H9 (cell line): ENCODE results near the gene SPCS2. TPM values are rescaled to one million over a fixed set of nuclear protein-coding genes. Genes with fewer than 3 reads are reported as not detected.

ENCODE experiments used
- DNase-seq: peaks from one replicate; pipeline ENCODE4 v3.0.0-alpha.2; 2017
- H2AFZ ChIP-seq: one replicate; pipeline ENCODE4 v1.6.1; 2013; ENCODE audit warnings: mild to moderate bottlenecking, low read length, control low read depth, moderate library complexity
- H2AK5ac ChIP-seq: 2 replicates; pipeline ENCODE4 v1.6.1; 2013; ENCODE audit warnings: low read length, control low read depth, mixed read lengths; ENCODE audit not compliant: insufficient read length
- H2BK120ac ChIP-seq: one replicate; pipeline ENCODE4 v1.6.1; 2013; ENCODE audit warnings: low read depth, mild to moderate bottlenecking, low read length, control low read depth, inconsistent platforms; ENCODE audit not compliant: poor library complexity, severe bottlenecking
- H2BK12ac ChIP-seq: 2 replicates; pipeline ENCODE4 v1.6.1; 2013; ENCODE audit warnings: low read length, control low read depth, mixed read lengths, low read depth; ENCODE audit not compliant: insufficient read length
- H2BK15ac ChIP-seq: 2 replicates; pipeline ENCODE4 v1.6.1; 2013; ENCODE audit warnings: low read depth, low read length, control low read depth
- H2BK20ac ChIP-seq: one replicate; pipeline ENCODE4 v1.6.1; 2013; ENCODE audit warnings: low read depth, mild to moderate bottlenecking, low read length, control low read depth, inconsistent platforms; ENCODE audit not compliant: poor library complexity, severe bottlenecking
- H2BK5ac ChIP-seq: 2 replicates; pipeline ENCODE4 v1.6.1; 2013; ENCODE audit warnings: low read length, control low read depth, mixed read lengths; ENCODE audit not compliant: insufficient read length
- H3K14ac ChIP-seq: 2 replicates; pipeline ENCODE4 v1.6.1; 2013; ENCODE audit warnings: low read length, control low read depth; ENCODE audit not compliant: insufficient read depth
- H3K18ac ChIP-seq: 2 replicates; pipeline ENCODE4 v1.6.1; 2013; ENCODE audit warnings: low read depth, mild to moderate bottlenecking, mixed read lengths, low read length, control low read depth; ENCODE audit not compliant: insufficient read length
- H3K23ac ChIP-seq: 2 replicates; pipeline ENCODE4 v1.6.1; 2013; ENCODE audit warnings: low read length, control low read depth, mixed read lengths, low read depth; ENCODE audit not compliant: insufficient read length
- H3K23me2 ChIP-seq: 2 replicates; pipeline ENCODE4 v1.6.1; 2013; ENCODE audit warnings: low read depth, mild to moderate bottlenecking, mixed read lengths, low read length, control low read depth; ENCODE audit not compliant: insufficient read length, poor library complexity, severe bottlenecking
- H3K27ac ChIP-seq: 2 replicates; pipeline ENCODE4 v1.5.1; 2013; ENCODE audit warnings: low read length, control low read depth, mixed read lengths, low read depth; ENCODE audit not compliant: insufficient read length
- H3K27me3 ChIP-seq: 2 replicates; pipeline ENCODE4 v1.6.1; 2013; ENCODE audit warnings: low read length, control low read depth, inconsistent platforms; ENCODE audit not compliant: insufficient read depth
- H3K4ac ChIP-seq: 2 replicates; pipeline ENCODE4 v1.6.1; 2013; ENCODE audit warnings: low read depth, mild to moderate bottlenecking, control low read depth, inconsistent platforms, low read length, moderate library complexity
- H3K4me1 ChIP-seq: 2 replicates; pipeline ENCODE4 v1.6.1; 2013; ENCODE audit warnings: low read length, control low read depth, inconsistent platforms; ENCODE audit not compliant: insufficient read depth
- H3K4me2 ChIP-seq: 2 replicates; pipeline ENCODE4 v1.6.1; 2013; ENCODE audit warnings: low read length, control low read depth, mixed read lengths; ENCODE audit not compliant: insufficient read length, insufficient read depth
- H3K56ac ChIP-seq: 2 replicates; pipeline ENCODE4 v1.6.1; 2013; ENCODE audit warnings: low read depth, mild to moderate bottlenecking, mixed read lengths, low read length, control low read depth; ENCODE audit not compliant: insufficient read length
- H3K79me1 ChIP-seq: 2 replicates; pipeline ENCODE4 v1.6.1; 2013; ENCODE audit warnings: low read depth, mild to moderate bottlenecking, moderate library complexity, low read length, control low read depth, inconsistent platforms; ENCODE audit not compliant: insufficient read depth, poor library complexity, severe bottlenecking
- H3K79me2 ChIP-seq: 2 replicates; pipeline ENCODE4 v1.6.1; 2013; ENCODE audit warnings: low read length, control low read depth, inconsistent platforms; ENCODE audit not compliant: insufficient read depth
- H3K9ac ChIP-seq: 2 replicates; pipeline ENCODE4 v1.6.1; 2013; ENCODE audit warnings: low read length, control low read depth, mixed read lengths; ENCODE audit not compliant: insufficient read length; ENCODE audit errors: extremely low read depth
- H3K9me3 ChIP-seq: one replicate; pipeline ENCODE4 v1.6.1; 2013; ENCODE audit warnings: low read depth, low read length, inconsistent platforms; ENCODE audit not compliant: control insufficient read depth
- H3T11ph ChIP-seq: one replicate; pipeline ENCODE4 v1.6.1; 2013; ENCODE audit warnings: mild to moderate bottlenecking, low read length, control low read depth, inconsistent platforms
- H4K20me1 ChIP-seq: one replicate; pipeline ENCODE4 v1.6.1; 2013; ENCODE audit not compliant: control insufficient read depth, insufficient read length, insufficient read depth
- H4K5ac ChIP-seq: 2 replicates; pipeline ENCODE4 v1.6.1; 2013; ENCODE audit warnings: low read depth, mild to moderate bottlenecking, mixed read lengths, low read length, control low read depth; ENCODE audit not compliant: insufficient read length
- H4K8ac ChIP-seq: replicated peaks from 2 replicates; pipeline ENCODE4 v1.6.1; 2013; ENCODE audit warnings: low read length, control low read depth, mixed read lengths, low read depth; ENCODE audit not compliant: insufficient read length
- H4K91ac ChIP-seq: 2 replicates; pipeline ENCODE4 v1.6.1; 2013; ENCODE audit warnings: low read depth, mild to moderate bottlenecking, moderate library complexity, mixed read lengths, low read length, control low read depth; ENCODE audit not compliant: insufficient read length
- H3K27ac Mint-ChIP-seq, 3 experiments: 2 replicates in 2 of 3; 3 replicates in 1 of 3; pipeline ENCODE4 v1.8.0; 2020 to 2021; ENCODE audit warnings: mixed read lengths in 3 of 3, mild to moderate bottlenecking in 1 of 3, moderate library complexity in 1 of 3
- H3K27me3 Mint-ChIP-seq: 2 replicates; pipeline ENCODE4 v1.8.0; 2021; ENCODE audit warnings: low read depth, mild to moderate bottlenecking, moderate library complexity, mixed read lengths
- H3K36me3 Mint-ChIP-seq, 3 experiments: 2 replicates in 2 of 3; 3 replicates in 1 of 3; pipeline ENCODE4 v1.8.0; 2020 to 2021; ENCODE audit warnings: low read depth in 3 of 3, mixed read lengths in 3 of 3; ENCODE audit not compliant: insufficient read depth in 1 of 3
- H3K4me1 Mint-ChIP-seq, 2 experiments: 2 replicates each; pipeline ENCODE4 v1.8.0; 2020; ENCODE audit warnings: mixed read lengths in 2 of 2
- H3K4me3 Mint-ChIP-seq, 2 experiments: 2 replicates in 1 of 2; 3 replicates in 1 of 2; pipeline ENCODE4 v1.8.0; 2020 to 2021; ENCODE audit warnings: mild to moderate bottlenecking in 2 of 2, mixed read lengths in 2 of 2, moderate library complexity in 1 of 2
- H3K9me3 Mint-ChIP-seq, 2 experiments: 2 replicates in 1 of 2; 3 replicates in 1 of 2; pipeline ENCODE4 v1.8.0; 2020; ENCODE audit warnings: mild to moderate bottlenecking in 2 of 2, mixed read lengths in 2 of 2, moderate library complexity in 1 of 2
- CTCF ChIP-seq: fragments of 200-600 bp; sonication (generic); conservative IDR thresholded peaks from 3 replicates; pipeline ENCODE4 v1.8.0; 2021; ENCODE audit warnings: antibody characterized with exemption, mild to moderate bottlenecking
- WGBS: extraction: QIAGEN DNeasy Blood & Tissue Kit; methylation state at CpG from one replicate; pipeline ENCODE4 v1.1.7; 2013; ENCODE audit warnings: missing lambda C conversion rate, low lambda C conversion rate, mixed read lengths; ENCODE audit not compliant: insufficient read length; ENCODE audit errors: extremely low coverage; 5-methylcytosine and 5-hydroxymethylcytosine counted together
- total RNA-seq: library from RNA; stranded (reverse); gene quantifications from 2 replicates; pipeline ENCODE4 v1.2.1, GENCODE V29; 2021

Gene SPCS2
- total RNA-seq, 1 experiment from 2014 or later = 144 TPM

DNA sequence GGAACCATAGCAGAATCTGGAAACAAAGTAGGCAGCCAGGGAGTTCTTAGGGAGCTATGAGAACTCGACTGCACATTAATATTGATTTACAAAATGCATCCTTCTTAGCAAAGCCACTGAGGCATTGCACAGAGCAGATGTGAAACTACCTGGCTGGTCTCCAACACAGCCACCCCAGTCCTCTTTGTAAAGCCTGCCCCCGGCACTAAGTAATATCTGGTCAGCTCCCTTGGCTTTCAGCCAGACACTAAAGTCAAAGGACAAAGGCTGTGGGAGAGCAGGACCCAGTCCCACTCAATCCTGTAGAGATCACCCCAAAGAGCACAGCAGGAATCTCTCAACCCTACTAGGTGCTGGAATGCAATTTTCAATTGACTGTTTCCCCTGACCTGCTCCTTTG is 13.0 kb upstream of the SPCS2 start:
- Mint-ChIP-seq H3K4me3 (no peak overlapping the region), H3K9me3 (no peaks in the 10 kb centered on the region), H3K4me1 (no peaks in the 10 kb centered on the region), H3K36me3 (peaks cover 0 to 26% (median 0%) of the 10 kb centered on the region in 3 experiments; a peak in 5 of 7 replicates), H3K27me3 (no peaks in the 10 kb centered on the region), H3K27ac (no peak overlapping the region)
- no peaks in the 10 kb centered on the region for H4K20me1 ChIP-seq
- no peaks in the 10 kb centered on the region for H3K4me1 ChIP-seq
- H3K56ac ChIP-seq = no peak overlapping the region
- no peak overlapping the region for H3K14ac ChIP-seq
- H2BK12ac ChIP-seq = no peak overlapping the region
- H2BK20ac ChIP-seq = no peak overlapping the region
- no peaks in the 10 kb centered on the region for H3K23me2 ChIP-seq
- DNase-seq = no peak
- no peak overlapping the region for H2BK5ac ChIP-seq
- no peak overlapping the region for H3T11ph ChIP-seq
- H3K27me3 ChIP-seq = no peaks in the 10 kb centered on the region
- no peaks in the 10 kb centered on the region for H3K9me3 ChIP-seq
- no peak overlapping the region for H2AK5ac ChIP-seq
- H4K8ac ChIP-seq = no peak overlapping the region
- no peak overlapping the region for H3K27ac ChIP-seq
- no CpG with 5 or more reads among the region's 2 CpGs for WGBS
- no peaks in the 10 kb centered on the region for H3K79me2 ChIP-seq
- no peak overlapping the region for H3K23ac ChIP-seq
- no peaks in the 10 kb centered on the region for H3K79me1 ChIP-seq
- no peak overlapping the region for H2BK120ac ChIP-seq
- no peak overlapping the region for H3K18ac ChIP-seq
- no peak overlapping the region for H3K4me2 ChIP-seq
- no peak for TF ChIP-seq CTCF
- no peak overlapping the region for H4K5ac ChIP-seq
- no peak overlapping the region for H4K91ac ChIP-seq
- no peak overlapping the region for H3K9ac ChIP-seq
- H3K4ac ChIP-seq = no peak overlapping the region
- no peak overlapping the region for H2BK15ac ChIP-seq
- no peak overlapping the region for H2AFZ ChIP-seq
